SK-N-SH treated with all-trans-retinoic acid at 6 μM for 48 hours (cell line): ENCODE measurements around the gene CNGA3.

Experiments used
- ATAC-seq: fragments of 200-7000 bp; cut with Tn5 transposase; 3 replicates; pipeline ENCODE4 v1.9.1; 2020; ENCODE audit warnings: mild to moderate bottlenecking, moderate library complexity
- ARNTL ChIP-seq: fragments of 450-650 bp; formaldehyde crosslinking; IDR thresholded peaks from 2 replicates; pipeline ENCODE4 v1.5.0; 2020; ENCODE audit warnings: low read depth, mild to moderate bottlenecking, moderate library complexity, borderline replicate concordance
- CREB5 ChIP-seq: fragments of 250-450 bp; sonication (Bioruptor Pico); IDR thresholded peaks from 2 replicates; pipeline ENCODE4 v1.5.1; 2020; ENCODE audit warnings: low read depth, mild to moderate bottlenecking, moderate library complexity
- CSDC2 ChIP-seq: fragments of 250-450 bp; sonication (Bioruptor Pico); IDR thresholded peaks from 2 replicates; pipeline ENCODE4 v1.5.0; 2020; ENCODE audit warnings: mild to moderate bottlenecking, moderate library complexity
- CSRNP3 ChIP-seq: fragments of 250-450 bp; sonication (Bioruptor Pico); IDR thresholded peaks from 2 replicates; pipeline ENCODE4 v1.5.1; 2021; ENCODE audit warnings: mild to moderate bottlenecking, moderate library complexity
- ESRRG ChIP-seq: fragments of 250-450 bp; sonication (Bioruptor Pico); IDR thresholded peaks from 2 replicates; pipeline ENCODE4 v1.6.1; 2021; ENCODE audit warnings: mild to moderate bottlenecking
- ISL1 ChIP-seq: fragments of 250-450 bp; sonication (Bioruptor Pico); IDR thresholded peaks from 2 replicates; pipeline ENCODE4 v2.1.2; 2022; ENCODE audit warnings: mild to moderate bottlenecking, moderate library complexity
- OSR1 ChIP-seq: fragments of 250-450 bp; sonication (Bioruptor Pico); IDR thresholded peaks from 2 replicates; pipeline ENCODE4 v1.8.0; 2022; ENCODE audit warnings: moderate library complexity, mild to moderate bottlenecking, inconsistent platforms
- PATZ1 ChIP-seq: fragments of 250-450 bp; sonication (Bioruptor Pico); IDR thresholded peaks from 2 replicates; pipeline ENCODE4 v1.8.0; 2020; ENCODE audit warnings: mild to moderate bottlenecking, moderate library complexity, borderline replicate concordance
- PPARA ChIP-seq: fragments of 250-450 bp; sonication (Bioruptor Pico); IDR thresholded peaks from 2 replicates; pipeline ENCODE4 v1.5.0; 2020; ENCODE audit warnings: mild to moderate bottlenecking, borderline replicate concordance
- RARB ChIP-seq: fragments of 250-450 bp; sonication (Bioruptor Pico); IDR thresholded peaks from 2 replicates; pipeline ENCODE4 v1.8.0; 2021; ENCODE audit warnings: mild to moderate bottlenecking, moderate library complexity
- SNAI2 ChIP-seq: fragments of 250-450 bp; sonication (Bioruptor Pico); IDR thresholded peaks from 2 replicates; pipeline ENCODE4 v1.5.0; 2020; ENCODE audit warnings: mild to moderate bottlenecking, moderate library complexity
- TCF4 ChIP-seq: fragments of 250-450 bp; sonication (Bioruptor Pico); IDR thresholded peaks from 2 replicates; pipeline ENCODE4 v1.8.0; 2021; ENCODE audit warnings: mild to moderate bottlenecking, moderate library complexity, borderline replicate concordance
- TOX ChIP-seq: fragments of 250-450 bp; sonication (Bioruptor Pico); IDR thresholded peaks from 2 replicates; pipeline ENCODE4 v1.8.0; 2021; ENCODE audit warnings: mild to moderate bottlenecking, moderate library complexity, borderline replicate concordance
- TSHZ2 ChIP-seq: fragments of 250-450 bp; sonication (Bioruptor Pico); IDR thresholded peaks from 2 replicates; pipeline ENCODE4 v1.5.0; 2020; ENCODE audit warnings: mild to moderate bottlenecking, moderate library complexity
- ZFP3 ChIP-seq: fragments of 250-450 bp; sonication (Bioruptor Pico); IDR thresholded peaks from 2 replicates; pipeline ENCODE4 v1.5.0; 2020; ENCODE audit warnings: mild to moderate bottlenecking, moderate library complexity
- ZFP30 ChIP-seq: fragments of 450-650 bp; formaldehyde crosslinking; IDR thresholded peaks from 2 replicates; pipeline ENCODE4 v1.5.0; 2022; ENCODE audit warnings: mild to moderate bottlenecking, moderate library complexity
- ZNF565 ChIP-seq: fragments of 450-650 bp; formaldehyde crosslinking; conservative IDR thresholded peaks from 2 replicates; pipeline ENCODE4 v1.5.0; 2020; ENCODE audit warnings: low read depth, mild to moderate bottlenecking, moderate library complexity
- ZNF70 ChIP-seq: fragments of 450-650 bp; formaldehyde crosslinking; IDR thresholded peaks from 2 replicates; pipeline ENCODE4 v1.5.0; 2020; ENCODE audit warnings: mild to moderate bottlenecking, moderate library complexity
- ZNF8 ChIP-seq: fragments of 450-650 bp; formaldehyde crosslinking; IDR thresholded peaks from 2 replicates; pipeline ENCODE4 v1.5.0; 2020; ENCODE audit warnings: mild to moderate bottlenecking, moderate library complexity

Gene CNGA3

GRCh38 chr2:98341241-98341640, 5.0 kb upstream of the CNGA3 start:
- no peak for ATAC-seq
- TF ChIP-seq ZNF70 (CRISPR knock-in tag) (no peak), TCF4 (CRISPR knock-in tag) (no peak), CSRNP3 (no peak), ISL1 (CRISPR knock-in tag) (no peak), PATZ1 (CRISPR knock-in tag) (no peak)

GRCh38 chr2:98343285-98343684, 3.0 kb upstream of the CNGA3 start:
- TF ChIP-seq RARB (CRISPR knock-in tag): no peak
- no peak for TF ChIP-seq ISL1 (CRISPR knock-in tag)
- no peak for TF ChIP-seq CSDC2 (CRISPR knock-in tag)
- no peak for TF ChIP-seq ZNF70 (CRISPR knock-in tag)
- TF ChIP-seq SNAI2 (CRISPR knock-in tag): no peak
- TF ChIP-seq OSR1 (CRISPR knock-in tag): no peak
- TF ChIP-seq ZNF565 (CRISPR knock-in tag): no peak
- no peak for TF ChIP-seq ARNTL
- TF ChIP-seq PPARA (CRISPR knock-in tag): no peak
- TF ChIP-seq CREB5 (CRISPR knock-in tag): no peak
- no peak for TF ChIP-seq PATZ1 (CRISPR knock-in tag)
- TF ChIP-seq TSHZ2: no peak
- TF ChIP-seq ZFP30 (CRISPR knock-in tag): no peak
- TF ChIP-seq ESRRG (CRISPR knock-in tag): no peak
- TF ChIP-seq ZFP3 (CRISPR knock-in tag): no peak
- TF ChIP-seq TCF4 (CRISPR knock-in tag): no peak
- TF ChIP-seq CSRNP3: no peak
- TF ChIP-seq TOX (CRISPR knock-in tag): no peak
- TF ChIP-seq ZNF8: no peak
- TF ChIP-seq, all 23 proteins: peak for 0
- ATAC-seq: no peak
